Measurements from ENCODE around the gene ROBO1.

The ROBO1 gene

GRCh38 chr3:79161941-79162340 is 605.9 kb downstream of the ROBO1 start:
- no peak for TF ChIP-seq CTCF (IDR thresholded peaks at IDR 0.05)
- H3K9me3 ChIP-seq: no peaks in the 10 kb centered on the region
- no peaks in the 10 kb centered on the region for H3K27me3 ChIP-seq
- no peaks in the 10 kb centered on the region for H3K4me1 ChIP-seq (ENCODE audit: control insufficient read depth in 1 of 2, insufficient read depth in 1 of 2, low read depth in 1 of 2, low read length in 1 of 2)
- no peaks in the 10 kb centered on the region for H3K36me3 ChIP-seq
- H3K4me3 ChIP-seq (ENCODE audit: low read depth in 1 of 2, low read length in 1 of 2): no peak overlapping the region
- no peak overlapping the region for H3K27ac ChIP-seq

- H3K4me1 ChIP-seq (ENCODE audit: control insufficient read depth in 1 of 2, insufficient read depth in 1 of 2, low read depth in 1 of 2, low read length in 1 of 2): no peaks in the 10 kb centered on the region
- H3K36me3 ChIP-seq: no peaks in the 10 kb centered on the region
- no peak for TF ChIP-seq CTCF (IDR thresholded peaks at IDR 0.05)
- H3K4me3 ChIP-seq (ENCODE audit: low read depth in 1 of 2, low read length in 1 of 2): no peak overlapping the region
- no peak overlapping the region for H3K27ac ChIP-seq
- no peaks in the 10 kb centered on the region for H3K27me3 ChIP-seq
- no peaks in the 10 kb centered on the region for H3K9me3 ChIP-seq
Observed at GRCh38 chr3:79160421-79160820, 607.4 kb downstream of the ROBO1 start.

- H3K27ac ChIP-seq: no peak overlapping the region
- no peaks in the 10 kb centered on the region for H3K36me3 ChIP-seq
- H3K4me1 ChIP-seq (ENCODE audit: control insufficient read depth in 1 of 2, insufficient read depth in 1 of 2, low read depth in 1 of 2, low read length in 1 of 2): no peaks in the 10 kb centered on the region
- no peaks in the 10 kb centered on the region for H3K27me3 ChIP-seq
- no peaks in the 10 kb centered on the region for H3K9me3 ChIP-seq
- TF ChIP-seq CTCF (IDR thresholded peaks at IDR 0.05): no peak
- no peak overlapping the region for H3K4me3 ChIP-seq (ENCODE audit: low read depth in 1 of 2, low read length in 1 of 2)
Observed at GRCh38 chr3:79159736-79160135, 608.1 kb downstream of the ROBO1 start.

GRCh38 chr3:79157191-79157590 is 610.6 kb downstream of the ROBO1 start:
- H3K4me3 ChIP-seq (ENCODE audit: low read depth in 1 of 2, low read length in 1 of 2): no peak overlapping the region
- no peak overlapping the region for H3K27ac ChIP-seq
- H3K9me3 ChIP-seq: no peaks in the 10 kb centered on the region
- no peaks in the 10 kb centered on the region for H3K36me3 ChIP-seq
- TF ChIP-seq CTCF (IDR thresholded peaks at IDR 0.05): no peak
- H3K27me3 ChIP-seq: no peaks in the 10 kb centered on the region
- H3K4me1 ChIP-seq (ENCODE audit: control insufficient read depth in 1 of 2, insufficient read depth in 1 of 2, low read depth in 1 of 2, low read length in 1 of 2): no peaks in the 10 kb centered on the region

GRCh38 chr3:79154865-79155264 is 612.9 kb downstream of the ROBO1 start:
- Histone ChIP-seq H3K27me3 (no peaks in the 10 kb centered on the region), H3K27ac (no peak overlapping the region), H3K4me1 (ENCODE audit: control insufficient read depth in 1 of 2, insufficient read depth in 1 of 2, low read depth in 1 of 2, low read length in 1 of 2) (no peaks in the 10 kb centered on the region), H3K4me3 (ENCODE audit: low read depth in 1 of 2, low read length in 1 of 2) (no peak overlapping the region), H3K36me3 (no peaks in the 10 kb centered on the region), H3K9me3 (no peaks in the 10 kb centered on the region)
- TF ChIP-seq CTCF (IDR thresholded peaks at IDR 0.05): no peak

- H3K4me1 ChIP-seq (ENCODE audit: control insufficient read depth in 1 of 2, insufficient read depth in 1 of 2, low read depth in 1 of 2, low read length in 1 of 2): no peaks in the 10 kb centered on the region
- H3K27ac ChIP-seq: no peak overlapping the region
- no peaks in the 10 kb centered on the region for H3K27me3 ChIP-seq
- H3K4me3 ChIP-seq (ENCODE audit: low read depth in 1 of 2, low read length in 1 of 2): no peak overlapping the region
- no peak for TF ChIP-seq CTCF (IDR thresholded peaks at IDR 0.05)
- no peaks in the 10 kb centered on the region for H3K9me3 ChIP-seq
- no peaks in the 10 kb centered on the region for H3K36me3 ChIP-seq
Observed at GRCh38 chr3:79148786-79149185, 619.0 kb downstream of the ROBO1 start.
